H9 (cell line): Measurements from ENCODE around the gene TSPAN32. TPM values are rescaled to one million over a fixed set of nuclear protein-coding genes. Genes with fewer than 3 reads are reported as not detected.

Source experiments
- DNase-seq: peaks from one replicate; pipeline ENCODE4 v3.0.0-alpha.2; 2017
- H2AFZ ChIP-seq: one replicate; pipeline ENCODE4 v1.6.1; 2013; ENCODE audit warnings: mild to moderate bottlenecking, low read length, control low read depth, moderate library complexity
- H2AK5ac ChIP-seq: 2 replicates; pipeline ENCODE4 v1.6.1; 2013; ENCODE audit warnings: low read length, control low read depth, mixed read lengths; ENCODE audit not compliant: insufficient read length
- H2BK120ac ChIP-seq: one replicate; pipeline ENCODE4 v1.6.1; 2013; ENCODE audit warnings: low read depth, mild to moderate bottlenecking, low read length, control low read depth, inconsistent platforms; ENCODE audit not compliant: poor library complexity, severe bottlenecking
- H2BK12ac ChIP-seq: 2 replicates; pipeline ENCODE4 v1.6.1; 2013; ENCODE audit warnings: low read length, control low read depth, mixed read lengths, low read depth; ENCODE audit not compliant: insufficient read length
- H2BK15ac ChIP-seq: 2 replicates; pipeline ENCODE4 v1.6.1; 2013; ENCODE audit warnings: low read depth, low read length, control low read depth
- H2BK20ac ChIP-seq: one replicate; pipeline ENCODE4 v1.6.1; 2013; ENCODE audit warnings: low read depth, mild to moderate bottlenecking, low read length, control low read depth, inconsistent platforms; ENCODE audit not compliant: poor library complexity, severe bottlenecking
- H2BK5ac ChIP-seq: 2 replicates; pipeline ENCODE4 v1.6.1; 2013; ENCODE audit warnings: low read length, control low read depth, mixed read lengths; ENCODE audit not compliant: insufficient read length
- H3K14ac ChIP-seq: 2 replicates; pipeline ENCODE4 v1.6.1; 2013; ENCODE audit warnings: low read length, control low read depth; ENCODE audit not compliant: insufficient read depth
- H3K18ac ChIP-seq: 2 replicates; pipeline ENCODE4 v1.6.1; 2013; ENCODE audit warnings: low read depth, mild to moderate bottlenecking, mixed read lengths, low read length, control low read depth; ENCODE audit not compliant: insufficient read length
- H3K23ac ChIP-seq: 2 replicates; pipeline ENCODE4 v1.6.1; 2013; ENCODE audit warnings: low read length, control low read depth, mixed read lengths, low read depth; ENCODE audit not compliant: insufficient read length
- H3K23me2 ChIP-seq: 2 replicates; pipeline ENCODE4 v1.6.1; 2013; ENCODE audit warnings: low read depth, mild to moderate bottlenecking, mixed read lengths, low read length, control low read depth; ENCODE audit not compliant: insufficient read length, poor library complexity, severe bottlenecking
- H3K27ac ChIP-seq: 2 replicates; pipeline ENCODE4 v1.5.1; 2013; ENCODE audit warnings: low read length, control low read depth, mixed read lengths, low read depth; ENCODE audit not compliant: insufficient read length
- H3K27me3 ChIP-seq: 2 replicates; pipeline ENCODE4 v1.6.1; 2013; ENCODE audit warnings: low read length, control low read depth, inconsistent platforms; ENCODE audit not compliant: insufficient read depth
- H3K4ac ChIP-seq: 2 replicates; pipeline ENCODE4 v1.6.1; 2013; ENCODE audit warnings: low read depth, mild to moderate bottlenecking, control low read depth, inconsistent platforms, low read length, moderate library complexity
- H3K4me1 ChIP-seq: 2 replicates; pipeline ENCODE4 v1.6.1; 2013; ENCODE audit warnings: low read length, control low read depth, inconsistent platforms; ENCODE audit not compliant: insufficient read depth
- H3K4me2 ChIP-seq: 2 replicates; pipeline ENCODE4 v1.6.1; 2013; ENCODE audit warnings: low read length, control low read depth, mixed read lengths; ENCODE audit not compliant: insufficient read length, insufficient read depth
- H3K56ac ChIP-seq: 2 replicates; pipeline ENCODE4 v1.6.1; 2013; ENCODE audit warnings: low read depth, mild to moderate bottlenecking, mixed read lengths, low read length, control low read depth; ENCODE audit not compliant: insufficient read length
- H3K79me1 ChIP-seq: 2 replicates; pipeline ENCODE4 v1.6.1; 2013; ENCODE audit warnings: low read depth, mild to moderate bottlenecking, moderate library complexity, low read length, control low read depth, inconsistent platforms; ENCODE audit not compliant: insufficient read depth, poor library complexity, severe bottlenecking
- H3K79me2 ChIP-seq: 2 replicates; pipeline ENCODE4 v1.6.1; 2013; ENCODE audit warnings: low read length, control low read depth, inconsistent platforms; ENCODE audit not compliant: insufficient read depth
- H3K9ac ChIP-seq: 2 replicates; pipeline ENCODE4 v1.6.1; 2013; ENCODE audit warnings: low read length, control low read depth, mixed read lengths; ENCODE audit not compliant: insufficient read length; ENCODE audit errors: extremely low read depth
- H3K9me3 ChIP-seq: one replicate; pipeline ENCODE4 v1.6.1; 2013; ENCODE audit warnings: low read depth, low read length, inconsistent platforms; ENCODE audit not compliant: control insufficient read depth
- H3T11ph ChIP-seq: one replicate; pipeline ENCODE4 v1.6.1; 2013; ENCODE audit warnings: mild to moderate bottlenecking, low read length, control low read depth, inconsistent platforms
- H4K20me1 ChIP-seq: one replicate; pipeline ENCODE4 v1.6.1; 2013; ENCODE audit not compliant: control insufficient read depth, insufficient read length, insufficient read depth
- H4K5ac ChIP-seq: 2 replicates; pipeline ENCODE4 v1.6.1; 2013; ENCODE audit warnings: low read depth, mild to moderate bottlenecking, mixed read lengths, low read length, control low read depth; ENCODE audit not compliant: insufficient read length
- H4K8ac ChIP-seq: replicated peaks from 2 replicates; pipeline ENCODE4 v1.6.1; 2013; ENCODE audit warnings: low read length, control low read depth, mixed read lengths, low read depth; ENCODE audit not compliant: insufficient read length
- H4K91ac ChIP-seq: 2 replicates; pipeline ENCODE4 v1.6.1; 2013; ENCODE audit warnings: low read depth, mild to moderate bottlenecking, moderate library complexity, mixed read lengths, low read length, control low read depth; ENCODE audit not compliant: insufficient read length
- H3K27ac Mint-ChIP-seq, 3 experiments: 2 replicates in 2 of 3; 3 replicates in 1 of 3; pipeline ENCODE4 v1.8.0; 2020 to 2021; ENCODE audit warnings: mixed read lengths in 3 of 3, mild to moderate bottlenecking in 1 of 3, moderate library complexity in 1 of 3
- H3K27me3 Mint-ChIP-seq: 2 replicates; pipeline ENCODE4 v1.8.0; 2021; ENCODE audit warnings: low read depth, mild to moderate bottlenecking, moderate library complexity, mixed read lengths
- H3K36me3 Mint-ChIP-seq, 3 experiments: 2 replicates in 2 of 3; 3 replicates in 1 of 3; pipeline ENCODE4 v1.8.0; 2020 to 2021; ENCODE audit warnings: low read depth in 3 of 3, mixed read lengths in 3 of 3; ENCODE audit not compliant: insufficient read depth in 1 of 3
- H3K4me1 Mint-ChIP-seq, 2 experiments: 2 replicates each; pipeline ENCODE4 v1.8.0; 2020; ENCODE audit warnings: mixed read lengths in 2 of 2
- H3K4me3 Mint-ChIP-seq, 2 experiments: 2 replicates in 1 of 2; 3 replicates in 1 of 2; pipeline ENCODE4 v1.8.0; 2020 to 2021; ENCODE audit warnings: mild to moderate bottlenecking in 2 of 2, mixed read lengths in 2 of 2, moderate library complexity in 1 of 2
- H3K9me3 Mint-ChIP-seq, 2 experiments: 2 replicates in 1 of 2; 3 replicates in 1 of 2; pipeline ENCODE4 v1.8.0; 2020; ENCODE audit warnings: mild to moderate bottlenecking in 2 of 2, mixed read lengths in 2 of 2, moderate library complexity in 1 of 2
- WGBS: extraction: QIAGEN DNeasy Blood & Tissue Kit; methylation state at CpG from one replicate; pipeline ENCODE4 v1.1.7; 2013; ENCODE audit warnings: missing lambda C conversion rate, low lambda C conversion rate, mixed read lengths; ENCODE audit not compliant: insufficient read length; ENCODE audit errors: extremely low coverage; 5-methylcytosine and 5-hydroxymethylcytosine counted together
- total RNA-seq: library from RNA; stranded (reverse); gene quantifications from 2 replicates; pipeline ENCODE4 v1.2.1, GENCODE V29; 2021
- TF ChIP-seq, protein P1 (sequence below): fragments of 200-600 bp; sonication (generic); conservative IDR thresholded peaks from 3 replicates; pipeline ENCODE4 v1.8.0; 2021; ENCODE audit warnings: antibody characterized with exemption, mild to moderate bottlenecking

Gene TSPAN32
- total RNA-seq, 1 experiment from 2014 or later, result not detected

DNA sequence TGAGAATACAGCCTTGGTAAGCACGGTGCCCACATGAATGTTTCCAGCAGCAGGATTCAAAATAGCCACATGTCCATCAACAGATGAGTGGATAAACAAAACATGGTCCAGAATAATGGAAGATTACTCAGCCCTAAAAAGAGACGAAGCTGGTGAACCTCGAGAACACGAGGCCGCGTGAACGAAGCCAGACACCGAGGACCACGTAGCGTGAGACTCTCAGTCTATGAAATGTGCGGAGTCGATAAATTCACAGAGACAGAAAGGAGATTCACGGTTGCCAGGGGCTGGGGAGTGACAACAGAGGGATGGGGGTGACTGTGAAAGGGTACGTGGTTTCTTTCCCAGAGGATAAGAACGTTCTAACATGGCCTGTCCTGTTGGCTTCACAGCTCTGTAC, 28.5 kb upstream of the TSPAN32 start:
- Histone ChIP-seq H4K5ac (no peak overlapping the region), H2BK5ac (no peak overlapping the region), H3K4ac (no peak overlapping the region), H2AFZ (no peak overlapping the region), H2BK15ac (no peak overlapping the region), H3K23ac (no peak overlapping the region), H2BK120ac (no peak overlapping the region), H3K9ac (no peak overlapping the region), H3K23me2 (peaks cover 7% of the 10 kb centered on the region), H3K4me2 (no peak overlapping the region), H3K18ac (no peak overlapping the region), H3K9me3 (no peaks in the 10 kb centered on the region), H4K91ac (no peak overlapping the region), H3K4me1 (no peaks in the 10 kb centered on the region; the same call in 1 of the 2 replicates), H2BK20ac (no peak overlapping the region), H3K56ac (no peak overlapping the region), H3K27me3 (peaks cover 23% of the 10 kb centered on the region; the same call in 1 of the 2 replicates), H3K14ac (no peak overlapping the region), H4K8ac (no peak overlapping the region), H2BK12ac (no peak overlapping the region), H3K27ac (no peak overlapping the region), H4K20me1 (no peaks in the 10 kb centered on the region), H3T11ph (no peak overlapping the region), H2AK5ac (no peak overlapping the region), H3K79me1 (no peaks in the 10 kb centered on the region), H3K79me2 (no peaks in the 10 kb centered on the region)
- peaks cover 18 to 21% of the 10 kb centered on the region in 2 experiments for H3K4me1 Mint-ChIP-seq
- no peak for DNase-seq
- no peaks in the 10 kb centered on the region; a peak in 1 of 7 replicates for H3K36me3 Mint-ChIP-seq
- peaks cover 88% of the 10 kb centered on the region for H3K27me3 Mint-ChIP-seq
- H3K9me3 Mint-ChIP-seq, result peaks cover 0 to 3% of the 10 kb centered on the region in 2 experiments; a peak in 3 of 5 replicates
- TF ChIP-seq, protein P1, sequence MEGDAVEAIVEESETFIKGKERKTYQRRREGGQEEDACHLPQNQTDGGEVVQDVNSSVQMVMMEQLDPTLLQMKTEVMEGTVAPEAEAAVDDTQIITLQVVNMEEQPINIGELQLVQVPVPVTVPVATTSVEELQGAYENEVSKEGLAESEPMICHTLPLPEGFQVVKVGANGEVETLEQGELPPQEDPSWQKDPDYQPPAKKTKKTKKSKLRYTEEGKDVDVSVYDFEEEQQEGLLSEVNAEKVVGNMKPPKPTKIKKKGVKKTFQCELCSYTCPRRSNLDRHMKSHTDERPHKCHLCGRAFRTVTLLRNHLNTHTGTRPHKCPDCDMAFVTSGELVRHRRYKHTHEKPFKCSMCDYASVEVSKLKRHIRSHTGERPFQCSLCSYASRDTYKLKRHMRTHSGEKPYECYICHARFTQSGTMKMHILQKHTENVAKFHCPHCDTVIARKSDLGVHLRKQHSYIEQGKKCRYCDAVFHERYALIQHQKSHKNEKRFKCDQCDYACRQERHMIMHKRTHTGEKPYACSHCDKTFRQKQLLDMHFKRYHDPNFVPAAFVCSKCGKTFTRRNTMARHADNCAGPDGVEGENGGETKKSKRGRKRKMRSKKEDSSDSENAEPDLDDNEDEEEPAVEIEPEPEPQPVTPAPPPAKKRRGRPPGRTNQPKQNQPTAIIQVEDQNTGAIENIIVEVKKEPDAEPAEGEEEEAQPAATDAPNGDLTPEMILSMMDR, result no peak
- H3K27ac Mint-ChIP-seq, result no peak overlapping the region
- no CpG with 5 or more reads among the region's 15 CpGs for WGBS
- no peak overlapping the region for H3K4me3 Mint-ChIP-seq
